PC-9 (cell line): ENCODE measurements around the gene PTCHD1.

ENCODE experiments used
- EZH2 ChIP-seq: fragments of 200-600 bp; sonication (generic); IDR thresholded peaks from 2 replicates; pipeline ENCODE4 v1.8.0; 2017; ENCODE audit warnings: antibody characterized with exemption, low read depth
- TF ChIP-seq, protein P1 (sequence below): fragments of 200-600 bp; sonication (generic); conservative IDR thresholded peaks from 2 replicates; pipeline ENCODE4 v1.6.1; 2017; ENCODE audit warnings: mixed run types, antibody characterized with exemption, mild to moderate bottlenecking, moderate library complexity

DNA sequence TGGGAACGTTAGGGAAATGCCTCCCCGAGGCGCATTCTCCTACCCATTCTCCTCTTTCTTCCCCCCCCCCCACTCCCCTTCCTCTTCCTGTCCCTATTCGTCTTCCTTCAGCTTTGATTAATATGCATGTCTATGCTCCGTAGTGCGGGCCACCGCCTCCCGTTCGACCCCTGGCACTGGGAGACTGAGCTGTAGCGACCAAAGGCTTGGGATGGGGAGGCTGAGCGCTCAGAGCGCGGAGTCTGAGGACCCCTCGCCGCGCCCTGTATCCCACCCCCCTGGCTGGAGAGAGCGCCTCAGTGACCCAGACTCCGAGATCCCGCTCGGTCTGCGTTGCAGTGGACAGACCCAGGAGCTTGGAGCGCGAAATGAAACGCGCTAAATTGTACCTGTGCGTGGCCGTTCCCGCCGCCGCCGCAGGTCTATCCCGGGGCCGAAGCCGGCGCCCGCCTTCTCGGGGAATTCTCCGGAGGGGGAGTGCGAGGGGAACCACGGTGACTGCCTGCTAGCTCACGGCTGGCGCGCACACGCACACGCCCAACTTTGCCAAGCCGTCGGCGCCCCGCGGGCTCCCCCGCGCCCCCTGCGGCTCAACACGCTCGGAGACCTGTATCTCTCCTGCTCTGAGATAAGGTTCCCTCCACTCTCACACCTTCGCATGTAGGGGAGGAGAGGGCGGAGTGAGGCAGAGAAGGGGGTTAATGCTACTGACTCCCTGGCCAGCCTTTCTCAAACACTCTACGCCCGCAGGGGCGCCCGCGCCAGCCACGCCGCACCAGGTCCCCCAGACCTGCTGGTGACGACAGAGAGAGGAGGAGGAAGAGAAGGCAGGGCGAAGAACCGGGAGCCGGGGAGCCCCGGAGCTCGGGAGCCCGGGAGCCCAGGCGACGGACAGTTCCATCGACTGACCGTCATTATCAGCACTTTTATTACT lies 1.5 kb upstream of the PTCHD1 start:
- TF ChIP-seq, protein P1, sequence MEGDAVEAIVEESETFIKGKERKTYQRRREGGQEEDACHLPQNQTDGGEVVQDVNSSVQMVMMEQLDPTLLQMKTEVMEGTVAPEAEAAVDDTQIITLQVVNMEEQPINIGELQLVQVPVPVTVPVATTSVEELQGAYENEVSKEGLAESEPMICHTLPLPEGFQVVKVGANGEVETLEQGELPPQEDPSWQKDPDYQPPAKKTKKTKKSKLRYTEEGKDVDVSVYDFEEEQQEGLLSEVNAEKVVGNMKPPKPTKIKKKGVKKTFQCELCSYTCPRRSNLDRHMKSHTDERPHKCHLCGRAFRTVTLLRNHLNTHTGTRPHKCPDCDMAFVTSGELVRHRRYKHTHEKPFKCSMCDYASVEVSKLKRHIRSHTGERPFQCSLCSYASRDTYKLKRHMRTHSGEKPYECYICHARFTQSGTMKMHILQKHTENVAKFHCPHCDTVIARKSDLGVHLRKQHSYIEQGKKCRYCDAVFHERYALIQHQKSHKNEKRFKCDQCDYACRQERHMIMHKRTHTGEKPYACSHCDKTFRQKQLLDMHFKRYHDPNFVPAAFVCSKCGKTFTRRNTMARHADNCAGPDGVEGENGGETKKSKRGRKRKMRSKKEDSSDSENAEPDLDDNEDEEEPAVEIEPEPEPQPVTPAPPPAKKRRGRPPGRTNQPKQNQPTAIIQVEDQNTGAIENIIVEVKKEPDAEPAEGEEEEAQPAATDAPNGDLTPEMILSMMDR = no peak
- TF ChIP-seq EZH2 = no peak
